Urothelium cell line (cell line): ENCODE data around the gene ANO10.
"Not testable (repeated sequence)": the region's sequence is repeated elsewhere in the genome, so short reads cannot be mapped to it uniquely, and the experiment has no call there.

Source experiments
- DNase-seq: peaks from one replicate; pipeline ENCODE4 v3.0.0; 2011; ENCODE audit warnings: low spot score, mixed read lengths
- FAIRE-seq: peaks from 2 replicates; lab custom pipeline; 2011; peaks lifted over from hg19 to GRCh38; lab: Jason Lieb, UNC

ANO10 gene

GRCh38 chr3:43629741-43630140, 7.9 kb upstream of the ANO10 start:
- DNase-seq (no peak), FAIRE-seq (no peak)

GRCh38 chr3:43629257-43629656, 7.4 kb upstream of the ANO10 start:
- FAIRE-seq, result no peak
- DNase-seq, result no peak

- no peak for DNase-seq
- FAIRE-seq, result no peak
Measured at GRCh38 chr3:43627360-43627759, 5.5 kb upstream of the ANO10 start.

GRCh38 chr3:43624619-43625305, 3.0 kb upstream of the ANO10 start:
- FAIRE-seq, result no peak
- no peak for DNase-seq

- DNase-seq (peak; percentile 21), FAIRE-seq (no peak)
Measured at GRCh38 chr3:43620831-43621655, 768 bp downstream of the ANO10 start.

GRCh38 chr3:43619588-43619987, 2.2 kb downstream of the ANO10 start:
- DNase-seq (no peak), FAIRE-seq (no peak)

- DNase-seq, result no peak
- FAIRE-seq, result no peak
Measured at GRCh38 chr3:43618142-43618541, 3.7 kb downstream of the ANO10 start.

- DNase-seq (no peak), FAIRE-seq (no peak)
Measured at GRCh38 chr3:43616034-43616433, 5.8 kb downstream of the ANO10 start.

GRCh38 chr3:43615133-43615532, 6.7 kb downstream of the ANO10 start:
- FAIRE-seq, result no peak
- no peak for DNase-seq

GRCh38 chr3:43613976-43614375, 7.8 kb downstream of the ANO10 start:
- FAIRE-seq (no peak), DNase-seq (no peak)

- FAIRE-seq, result no peak
- no peak for DNase-seq
Measured at GRCh38 chr3:43612419-43612818, 9.4 kb downstream of the ANO10 start.

GRCh38 chr3:43609406-43609805, 12.4 kb downstream of the ANO10 start:
- FAIRE-seq (no peak), DNase-seq (no peak)

- DNase-seq, result no peak
Measured at GRCh38 chr3:43608751-43609150, 13.1 kb downstream of the ANO10 start.

GRCh38 chr3:43606284-43606683, 15.5 kb downstream of the ANO10 start:
- FAIRE-seq (no peak), DNase-seq (no peak)

More at GRCh38 chr3:43608751-43609150, 13.1 kb downstream of the ANO10 start:
- no peak for FAIRE-seq

- not testable (repeated sequence) for FAIRE-seq, DNase-seq
Measured at GRCh38 chr3:43599959-43600358, 21.9 kb downstream of the ANO10 start.

GRCh38 chr3:43597961-43598360, 23.9 kb downstream of the ANO10 start:
- no peak for FAIRE-seq
- no peak for DNase-seq

GRCh38 chr3:43596178-43596577, 25.6 kb downstream of the ANO10 start:
- DNase-seq, FAIRE-seq: not testable (repeated sequence)

- DNase-seq, FAIRE-seq: not testable (repeated sequence)
Measured at GRCh38 chr3:43595280-43595679, 26.5 kb downstream of the ANO10 start.

GRCh38 chr3:43593588-43593987, 28.2 kb downstream of the ANO10 start:
- FAIRE-seq, DNase-seq: not testable (repeated sequence)

GRCh38 chr3:43591866-43592265, 29.9 kb downstream of the ANO10 start:
- FAIRE-seq, DNase-seq: not testable (repeated sequence)

GRCh38 chr3:43587303-43587702, 34.5 kb downstream of the ANO10 start:
- no peak for FAIRE-seq

More at GRCh38 chr3:43587303-43587702, 34.5 kb downstream of the ANO10 start:
- no peak for DNase-seq
